Measurements from ENCODE around the gene CEACAM19. TPM values are rescaled to one million over a fixed set of nuclear protein-coding genes. Genes with fewer than 3 reads are reported as not detected.

CEACAM19 gene
- total RNA-seq, 1 experiment from 2014 or later, result 3.5 TPM

DNA sequence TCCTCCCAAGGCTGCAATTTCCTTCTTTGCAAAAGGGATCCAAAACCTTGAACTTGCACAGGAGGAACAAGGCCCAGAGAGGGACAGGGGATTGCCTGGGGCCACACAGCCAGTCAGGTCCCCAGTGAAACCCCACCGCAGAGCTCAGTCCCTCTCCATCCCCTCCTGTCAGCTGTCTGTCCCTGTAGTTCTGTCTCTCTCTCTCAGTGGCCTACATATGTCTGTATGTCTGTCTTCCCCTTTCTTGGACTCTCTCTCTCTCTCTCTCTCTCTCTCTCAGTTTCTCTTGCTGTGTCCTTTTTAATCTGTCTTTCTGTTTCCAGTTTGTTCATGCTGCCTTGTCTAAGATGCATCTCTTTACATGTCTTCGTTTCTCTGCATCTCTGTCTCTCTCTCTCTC, 11.5 kb downstream of the CEACAM19 start:
- no peak overlapping the region for H4K5ac ChIP-seq (ENCODE audit: insufficient read length, low read depth, low read length)
- TF ChIP-seq, protein P1, sequence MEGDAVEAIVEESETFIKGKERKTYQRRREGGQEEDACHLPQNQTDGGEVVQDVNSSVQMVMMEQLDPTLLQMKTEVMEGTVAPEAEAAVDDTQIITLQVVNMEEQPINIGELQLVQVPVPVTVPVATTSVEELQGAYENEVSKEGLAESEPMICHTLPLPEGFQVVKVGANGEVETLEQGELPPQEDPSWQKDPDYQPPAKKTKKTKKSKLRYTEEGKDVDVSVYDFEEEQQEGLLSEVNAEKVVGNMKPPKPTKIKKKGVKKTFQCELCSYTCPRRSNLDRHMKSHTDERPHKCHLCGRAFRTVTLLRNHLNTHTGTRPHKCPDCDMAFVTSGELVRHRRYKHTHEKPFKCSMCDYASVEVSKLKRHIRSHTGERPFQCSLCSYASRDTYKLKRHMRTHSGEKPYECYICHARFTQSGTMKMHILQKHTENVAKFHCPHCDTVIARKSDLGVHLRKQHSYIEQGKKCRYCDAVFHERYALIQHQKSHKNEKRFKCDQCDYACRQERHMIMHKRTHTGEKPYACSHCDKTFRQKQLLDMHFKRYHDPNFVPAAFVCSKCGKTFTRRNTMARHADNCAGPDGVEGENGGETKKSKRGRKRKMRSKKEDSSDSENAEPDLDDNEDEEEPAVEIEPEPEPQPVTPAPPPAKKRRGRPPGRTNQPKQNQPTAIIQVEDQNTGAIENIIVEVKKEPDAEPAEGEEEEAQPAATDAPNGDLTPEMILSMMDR (conservative IDR thresholded peaks at IDR 0.05), result no peak
- WGBS (ENCODE audit: extremely low coverage, insufficient read length, low lambda C conversion rate), result no CpG with 5 or more reads among the region's 2 CpGs
- no peaks in the 10 kb centered on the region for H3K23me2 ChIP-seq (ENCODE audit: insufficient read length, low read depth, low read length, poor library complexity, severe bottlenecking)
- H3K27ac ChIP-seq (ENCODE audit: insufficient read length, low read depth, low read length), result no peak overlapping the region
- no peak overlapping the region for H3K18ac ChIP-seq (ENCODE audit: insufficient read length, low read depth, low read length)
- H3K56ac ChIP-seq (ENCODE audit: insufficient read length, low read depth, low read length), result no peak overlapping the region
- no peak overlapping the region for H3K14ac ChIP-seq (ENCODE audit: insufficient read depth, low read length)
- no peaks in the 10 kb centered on the region for H3K9me3 Mint-ChIP-seq
- no peak overlapping the region for H4K91ac ChIP-seq (ENCODE audit: insufficient read length, low read depth, low read length)
- no peak overlapping the region for H3K4ac ChIP-seq (ENCODE audit: low read depth, low read length)
- no peak overlapping the region for H3K4me2 ChIP-seq (ENCODE audit: insufficient read depth, insufficient read length, low read length)
- no peaks in the 10 kb centered on the region for H3K9me3 ChIP-seq (ENCODE audit: control insufficient read depth, low read depth, low read length)
- H2BK12ac ChIP-seq (ENCODE audit: insufficient read length, low read depth, low read length), result no peak overlapping the region
- no peak overlapping the region for H2BK20ac ChIP-seq (ENCODE audit: low read depth, low read length, poor library complexity, severe bottlenecking)
- H3K9ac ChIP-seq (ENCODE audit: extremely low read depth, insufficient read length, low read length), result no peak overlapping the region
- no peak overlapping the region for H3T11ph ChIP-seq (ENCODE audit: low read length)
- H2BK120ac ChIP-seq (ENCODE audit: low read depth, low read length, poor library complexity, severe bottlenecking), result no peak overlapping the region
- H3K79me2 ChIP-seq (ENCODE audit: insufficient read depth, low read length), result no peaks in the 10 kb centered on the region
- no peaks in the 10 kb centered on the region for H4K20me1 ChIP-seq (ENCODE audit: control insufficient read depth, insufficient read depth, insufficient read length)
- H3K4me3 Mint-ChIP-seq, result no peak overlapping the region; a peak in 1 of 5 replicates
- H3K27ac Mint-ChIP-seq, result no peak overlapping the region; a peak in 2 of 7 replicates
- no peaks in the 10 kb centered on the region for H3K27me3 ChIP-seq (ENCODE audit: insufficient read depth, low read length)
- H3K79me1 ChIP-seq (ENCODE audit: insufficient read depth, low read depth, low read length, poor library complexity, severe bottlenecking), result no peaks in the 10 kb centered on the region
- DNase-seq, result no peak
- no peaks in the 10 kb centered on the region for H3K36me3 Mint-ChIP-seq (ENCODE audit: insufficient read depth in 1 of 3, low read depth in 3 of 3)
- H3K23ac ChIP-seq (ENCODE audit: insufficient read length, low read depth, low read length), result no peak overlapping the region
- H2AK5ac ChIP-seq (ENCODE audit: insufficient read length, low read length), result no peak overlapping the region
- peaks cover 5 to 9% of the 10 kb centered on the region in 2 experiments for H3K4me1 Mint-ChIP-seq
- H2BK5ac ChIP-seq (ENCODE audit: insufficient read length, low read length), result no peak overlapping the region
- H2AFZ ChIP-seq (ENCODE audit: low read length), result no peak overlapping the region
- H4K8ac ChIP-seq (replicated peaks; ENCODE audit: insufficient read length, low read depth, low read length), result no peak overlapping the region
- H3K4me1 ChIP-seq (ENCODE audit: insufficient read depth, low read length), result peaks cover 2% of the 10 kb centered on the region; the same call in 1 of the 2 replicates
- H2BK15ac ChIP-seq (ENCODE audit: low read depth, low read length), result no peak overlapping the region
- H3K27me3 Mint-ChIP-seq (ENCODE audit: low read depth), result peaks cover 8% of the 10 kb centered on the region
